ENCODE results near the gene NOL4L.

NOL4L gene

DNA sequence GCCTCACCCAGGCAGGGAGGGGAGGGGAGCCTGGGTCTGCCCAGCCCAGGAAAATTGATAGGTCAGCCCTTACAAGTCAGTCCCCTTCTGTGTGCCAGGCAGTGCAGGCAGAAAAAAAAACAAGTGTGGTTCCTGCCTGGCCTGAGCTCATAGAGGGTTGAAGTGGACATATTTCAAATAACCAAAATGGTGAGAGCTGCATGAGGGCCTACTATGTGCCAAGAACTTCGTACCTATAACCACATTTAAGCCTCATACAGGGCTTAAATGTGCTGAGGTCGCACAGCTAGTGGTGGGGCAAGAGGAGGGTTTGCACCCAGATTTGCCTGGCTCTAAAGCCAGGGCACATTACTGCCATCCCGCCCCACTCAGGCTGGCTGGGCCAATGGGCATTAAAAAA, 6.9 kb upstream of the NOL4L start:
- H3K27ac ChIP-seq = no peak overlapping the region
- TF ChIP-seq, protein P1, sequence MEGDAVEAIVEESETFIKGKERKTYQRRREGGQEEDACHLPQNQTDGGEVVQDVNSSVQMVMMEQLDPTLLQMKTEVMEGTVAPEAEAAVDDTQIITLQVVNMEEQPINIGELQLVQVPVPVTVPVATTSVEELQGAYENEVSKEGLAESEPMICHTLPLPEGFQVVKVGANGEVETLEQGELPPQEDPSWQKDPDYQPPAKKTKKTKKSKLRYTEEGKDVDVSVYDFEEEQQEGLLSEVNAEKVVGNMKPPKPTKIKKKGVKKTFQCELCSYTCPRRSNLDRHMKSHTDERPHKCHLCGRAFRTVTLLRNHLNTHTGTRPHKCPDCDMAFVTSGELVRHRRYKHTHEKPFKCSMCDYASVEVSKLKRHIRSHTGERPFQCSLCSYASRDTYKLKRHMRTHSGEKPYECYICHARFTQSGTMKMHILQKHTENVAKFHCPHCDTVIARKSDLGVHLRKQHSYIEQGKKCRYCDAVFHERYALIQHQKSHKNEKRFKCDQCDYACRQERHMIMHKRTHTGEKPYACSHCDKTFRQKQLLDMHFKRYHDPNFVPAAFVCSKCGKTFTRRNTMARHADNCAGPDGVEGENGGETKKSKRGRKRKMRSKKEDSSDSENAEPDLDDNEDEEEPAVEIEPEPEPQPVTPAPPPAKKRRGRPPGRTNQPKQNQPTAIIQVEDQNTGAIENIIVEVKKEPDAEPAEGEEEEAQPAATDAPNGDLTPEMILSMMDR (conservative IDR thresholded peaks at IDR 0.05) = no peak

DNA sequence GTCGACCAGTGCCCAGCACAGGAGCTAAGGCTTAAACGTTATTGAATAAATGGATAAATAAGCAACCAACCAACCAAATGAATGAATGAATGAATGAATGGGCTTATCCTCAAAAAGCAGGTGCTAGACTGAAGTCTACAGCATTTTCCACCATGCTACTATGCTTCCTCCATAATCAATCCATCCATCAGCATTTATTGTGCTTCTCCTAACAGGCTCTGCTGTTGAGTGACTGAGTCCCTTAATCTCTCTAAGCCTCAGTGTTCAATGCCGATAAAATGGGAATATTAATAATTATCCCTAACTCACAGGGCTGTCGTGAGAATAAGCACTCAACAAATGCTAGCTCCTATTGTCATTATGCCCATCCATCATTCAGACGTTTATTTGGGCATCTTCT, 4.6 kb upstream of the NOL4L start:
- H3K27ac ChIP-seq = no peak overlapping the region
- TF ChIP-seq, protein P1 (conservative IDR thresholded peaks at IDR 0.05) = no peak

DNA sequence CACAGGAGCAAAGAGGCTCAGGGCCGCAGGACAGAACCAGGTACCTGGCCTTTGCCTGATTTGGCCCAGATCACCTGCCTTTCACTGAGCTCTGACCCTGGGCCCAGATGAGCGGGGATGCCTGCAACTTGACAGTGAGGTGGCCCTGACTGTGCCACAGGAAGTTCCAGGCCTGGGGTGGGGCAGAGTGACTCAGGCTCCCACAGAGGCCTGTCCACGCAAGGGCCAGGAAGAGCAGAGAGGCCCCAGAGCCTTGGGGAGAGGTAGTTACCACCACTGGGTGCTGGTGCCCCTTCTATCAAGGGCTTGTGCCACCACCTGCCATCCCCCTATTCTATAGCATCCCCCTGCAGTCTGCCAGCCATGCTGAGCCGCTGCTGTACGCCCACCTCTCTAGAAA, 4.1 kb upstream of the NOL4L start:
- TF ChIP-seq, protein P1 (conservative IDR thresholded peaks at IDR 0.05) = no peak
- H3K27ac ChIP-seq = no peak overlapping the region

DNA sequence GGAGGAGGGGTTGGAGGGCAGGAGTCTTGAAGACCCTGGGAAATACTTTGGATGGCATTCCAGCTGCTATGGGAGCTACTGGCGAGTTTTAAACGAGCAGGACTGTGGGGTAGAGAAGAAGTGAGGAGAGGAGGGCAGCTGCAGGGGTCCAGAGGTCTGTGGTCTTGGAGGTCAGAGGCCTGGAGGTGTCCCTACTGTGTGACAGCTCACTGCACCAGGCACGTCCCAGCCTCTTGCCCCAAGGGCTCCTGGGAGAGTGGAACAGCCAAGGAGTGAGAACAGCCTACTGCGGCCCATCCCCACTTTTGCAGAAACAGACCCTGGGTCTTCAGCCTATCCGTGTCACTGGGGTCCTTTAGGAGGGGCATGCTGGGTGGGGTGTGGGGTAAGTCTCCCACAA, 2.9 kb upstream of the NOL4L start:
- H3K27ac ChIP-seq = no peak overlapping the region
- TF ChIP-seq, protein P1 (conservative IDR thresholded peaks at IDR 0.05) = no peak

DNA sequence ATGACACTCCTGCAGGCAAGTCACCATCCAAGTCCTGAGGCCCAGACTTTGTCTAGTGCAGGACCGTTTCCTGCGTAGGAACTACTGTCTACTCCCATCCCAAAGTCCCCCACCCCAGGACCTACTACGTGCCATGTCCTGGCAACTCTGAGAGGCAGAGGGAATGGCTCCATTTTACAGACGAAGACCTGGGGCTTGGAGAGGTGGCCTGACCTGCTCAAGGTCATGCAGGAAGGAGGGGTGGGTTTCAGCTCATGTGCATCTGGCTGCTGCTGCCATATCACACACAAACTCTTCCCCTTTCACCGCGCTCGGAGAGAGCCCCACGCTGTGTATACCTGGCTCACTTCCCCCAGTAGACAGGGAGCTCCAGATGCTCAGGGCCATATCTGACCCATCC, 1.2 kb upstream of the NOL4L start:
- H3K27ac ChIP-seq = no peak overlapping the region
- TF ChIP-seq, protein P1 (conservative IDR thresholded peaks at IDR 0.05) = no peak

DNA sequence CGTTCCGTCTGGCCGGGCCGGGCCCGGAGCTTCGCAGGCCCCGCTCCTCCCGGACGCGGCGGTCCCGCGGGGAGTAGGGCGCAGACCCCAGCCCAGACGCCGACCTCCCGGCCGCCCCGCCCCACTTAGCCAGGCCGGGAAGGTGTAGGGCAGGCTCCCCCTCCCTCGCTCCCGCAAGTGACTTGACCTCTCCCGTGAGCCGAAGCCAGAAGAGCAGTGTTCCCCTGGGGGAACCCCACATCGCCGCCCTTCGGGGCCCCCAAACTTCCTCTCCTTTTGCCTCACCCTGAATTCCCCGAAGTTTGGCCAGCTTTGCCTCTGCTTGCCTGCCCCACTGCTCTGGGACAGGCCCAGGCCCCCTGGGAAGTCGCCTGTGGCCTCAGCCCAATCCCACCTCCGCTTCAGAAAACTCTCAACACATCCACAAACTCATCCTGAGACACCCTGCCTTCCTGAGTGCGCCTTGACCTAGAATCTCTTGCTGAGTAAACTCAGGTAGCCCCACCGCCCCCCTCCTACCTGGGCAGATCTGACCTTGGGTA, 524 bp upstream of the NOL4L start:
- TF ChIP-seq, protein P1 (conservative IDR thresholded peaks at IDR 0.05) = no peak
- peak overlapping the region; percentile 85 for H3K27ac ChIP-seq

DNA sequence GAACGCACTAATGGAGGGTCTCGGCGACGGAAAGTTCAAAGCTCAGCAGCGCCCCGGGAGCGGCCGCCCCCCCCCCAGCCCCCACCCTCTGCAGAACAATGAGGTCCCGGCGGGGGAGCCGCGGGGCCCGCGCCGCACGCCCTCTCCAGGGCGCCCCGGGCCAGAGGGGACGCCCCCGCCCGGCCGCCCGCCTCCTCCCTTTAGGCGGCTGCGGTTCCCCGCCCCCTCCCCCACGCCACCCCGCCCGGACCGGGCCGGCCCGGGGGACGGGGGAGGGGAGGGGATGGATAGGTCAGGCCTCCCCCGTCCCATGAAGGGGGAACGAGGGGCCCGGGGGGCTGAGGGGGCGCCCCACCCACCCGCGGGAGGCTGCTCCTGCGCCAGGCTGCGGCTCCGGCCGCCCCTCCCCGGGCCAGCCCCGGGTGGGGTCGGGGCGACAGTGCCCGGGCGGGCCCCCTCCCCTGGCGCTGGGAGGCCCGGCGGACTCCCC, 1.5 kb downstream of the NOL4L start:
- H3K27ac ChIP-seq = peak overlapping the region; percentile 85
- TF ChIP-seq, protein P1 (conservative IDR thresholded peaks at IDR 0.05) = no peak
